ENCODE results near the gene ERP44.

The ERP44 gene

DNA sequence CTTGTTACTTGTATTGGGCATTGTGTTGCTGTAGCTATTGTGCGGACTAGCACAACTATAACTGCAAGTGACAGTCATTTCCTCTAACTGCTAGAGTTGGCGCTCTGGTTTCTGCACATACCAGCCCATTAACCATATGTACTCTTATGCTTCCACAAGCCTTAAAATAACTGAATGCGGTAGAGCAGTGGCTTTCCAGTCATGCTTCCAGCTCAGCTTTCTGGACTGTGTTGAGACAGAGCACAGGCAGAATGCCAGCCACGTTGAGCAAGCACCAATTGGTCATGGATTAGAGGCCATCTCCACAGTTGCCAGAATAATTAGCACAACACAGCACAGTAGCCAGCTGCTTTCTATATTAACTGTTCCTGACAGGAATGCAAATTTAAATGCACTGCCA, 12.4 kb upstream of the ERP44 start:
- H3K4me3 ChIP-seq (ENCODE audit: low read depth, low read length): no peak overlapping the region
- TF ChIP-seq, protein P1, sequence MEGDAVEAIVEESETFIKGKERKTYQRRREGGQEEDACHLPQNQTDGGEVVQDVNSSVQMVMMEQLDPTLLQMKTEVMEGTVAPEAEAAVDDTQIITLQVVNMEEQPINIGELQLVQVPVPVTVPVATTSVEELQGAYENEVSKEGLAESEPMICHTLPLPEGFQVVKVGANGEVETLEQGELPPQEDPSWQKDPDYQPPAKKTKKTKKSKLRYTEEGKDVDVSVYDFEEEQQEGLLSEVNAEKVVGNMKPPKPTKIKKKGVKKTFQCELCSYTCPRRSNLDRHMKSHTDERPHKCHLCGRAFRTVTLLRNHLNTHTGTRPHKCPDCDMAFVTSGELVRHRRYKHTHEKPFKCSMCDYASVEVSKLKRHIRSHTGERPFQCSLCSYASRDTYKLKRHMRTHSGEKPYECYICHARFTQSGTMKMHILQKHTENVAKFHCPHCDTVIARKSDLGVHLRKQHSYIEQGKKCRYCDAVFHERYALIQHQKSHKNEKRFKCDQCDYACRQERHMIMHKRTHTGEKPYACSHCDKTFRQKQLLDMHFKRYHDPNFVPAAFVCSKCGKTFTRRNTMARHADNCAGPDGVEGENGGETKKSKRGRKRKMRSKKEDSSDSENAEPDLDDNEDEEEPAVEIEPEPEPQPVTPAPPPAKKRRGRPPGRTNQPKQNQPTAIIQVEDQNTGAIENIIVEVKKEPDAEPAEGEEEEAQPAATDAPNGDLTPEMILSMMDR (IDR thresholded peaks at IDR 0.05; ENCODE audit: low read depth, low read length): no peak

GRCh38 chr9:100108559-100108958, 9.8 kb upstream of the ERP44 start:
- TF ChIP-seq, protein P1 (IDR thresholded peaks at IDR 0.05; ENCODE audit: low read depth, low read length): no peak

GRCh38 chr9:100106616-100107015, 7.8 kb upstream of the ERP44 start:
- no peak overlapping the region for H3K4me3 ChIP-seq (ENCODE audit: low read depth, low read length)
- TF ChIP-seq, protein P1 (IDR thresholded peaks at IDR 0.05; ENCODE audit: low read depth, low read length): no peak

More at GRCh38 chr9:100108559-100108958, 9.8 kb upstream of the ERP44 start:
- H3K4me3 ChIP-seq (ENCODE audit: low read depth, low read length): no peak overlapping the region

- TF ChIP-seq, protein P1 (IDR thresholded peaks at IDR 0.05; ENCODE audit: low read depth, low read length): no peak
- no peak overlapping the region for H3K4me3 ChIP-seq (ENCODE audit: low read depth, low read length)
Measured at GRCh38 chr9:100105861-100106260, 7.1 kb upstream of the ERP44 start.

- no peak overlapping the region for H3K4me3 ChIP-seq (ENCODE audit: low read depth, low read length)
- TF ChIP-seq, protein P1 (IDR thresholded peaks at IDR 0.05; ENCODE audit: low read depth, low read length): no peak
Measured at GRCh38 chr9:100104314-100104713, 5.5 kb upstream of the ERP44 start.

DNA sequence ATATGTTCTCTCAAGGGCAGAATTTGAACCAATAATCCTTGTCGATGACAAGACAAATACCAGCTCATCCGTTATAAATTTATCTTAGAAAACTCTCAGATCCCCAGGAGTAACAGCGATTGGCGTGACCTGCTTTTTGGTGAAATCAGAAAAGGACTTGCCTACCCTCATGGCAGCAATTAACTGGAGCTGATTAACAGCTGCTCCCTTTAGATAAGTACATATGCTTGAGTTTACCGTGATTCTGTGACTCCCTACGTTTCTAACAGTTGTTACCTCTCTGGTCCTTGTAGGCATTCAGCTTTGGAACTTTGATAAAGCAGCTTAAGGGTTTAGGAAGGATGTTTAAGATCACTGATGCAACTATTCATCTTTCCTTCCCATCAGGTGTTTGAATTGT, 2.8 kb upstream of the ERP44 start:
- H3K4me3 ChIP-seq (ENCODE audit: low read depth, low read length): no peak overlapping the region
- TF ChIP-seq, protein P1 (IDR thresholded peaks at IDR 0.05; ENCODE audit: low read depth, low read length): no peak

GRCh38 chr9:100100146-100100667, 1.4 kb upstream of the ERP44 start:
- TF ChIP-seq, protein P1 (IDR thresholded peaks at IDR 0.05; ENCODE audit: low read depth, low read length): no peak
- H3K4me3 ChIP-seq (ENCODE audit: low read depth, low read length): peak overlapping the region; percentile 89
